ENCODE results near the gene SERTAD2. TPM values are rescaled to one million over a fixed set of nuclear protein-coding genes. Genes with fewer than 3 reads are reported as not detected.

Gene SERTAD2
- total and polyA plus RNA-seq, 2 of the 4 experiments (the other 2 are of a cell fraction), result 5.0 to 11.0 TPM

DNA sequence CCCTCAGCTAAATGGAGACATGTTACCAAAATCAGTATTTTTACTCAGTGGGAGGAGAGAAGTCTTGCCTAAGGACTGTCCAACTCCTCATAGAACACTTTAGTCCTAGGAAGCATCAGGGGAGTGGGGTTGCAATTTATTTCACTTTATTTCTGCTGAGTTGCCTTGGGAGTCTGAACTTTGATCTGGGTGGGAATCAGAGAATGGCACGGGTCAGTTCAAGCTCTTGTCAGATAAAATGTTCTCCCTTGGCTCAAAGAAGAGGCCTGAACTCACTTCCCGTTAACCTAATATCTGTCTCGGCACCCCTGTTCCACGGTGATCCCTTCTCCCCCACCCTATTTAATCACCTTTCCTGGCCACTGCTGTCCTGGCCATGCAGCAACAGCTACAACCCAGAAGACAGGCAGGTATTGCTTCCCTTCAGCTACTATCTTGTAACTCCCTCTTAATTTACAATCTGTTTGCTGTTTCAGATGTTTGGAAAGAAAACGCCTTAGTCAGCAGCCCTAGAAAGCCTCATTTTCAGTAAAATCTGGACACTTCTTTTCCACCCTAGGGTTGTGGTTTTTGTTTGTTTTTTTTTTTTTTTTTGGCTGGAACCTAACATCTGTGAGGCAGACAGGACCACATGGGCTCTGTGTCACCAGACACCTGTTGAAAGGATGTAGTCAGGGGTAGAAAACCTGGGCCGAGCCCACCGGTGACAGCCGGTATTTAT, 52.5 kb downstream of the SERTAD2 start:
- WGBS, 2 experiments (ENCODE audit: extremely low coverage in 2 of 2, insufficient read length in 1 of 2), result 68% methylated on average over 3 of the region's 8 CpGs; no CpG with 5 or more reads in 1 of the 2 experiments
- no peaks in the 10 kb centered on the region for H3K79me1 ChIP-seq (ENCODE audit: low read depth in 1 of 2, low read length in 2 of 2)
- no peak for TF ChIP-seq BHLHE40 (IDR thresholded peaks at IDR 0.05; ENCODE audit: low read depth, low read length)
- TF ChIP-seq MAFK (IDR thresholded peaks at IDR 0.05; ENCODE audit: low read depth, low read length), result peak; percentile 63; the same call in 1 of the 2 replicates
- H3K56ac ChIP-seq (ENCODE audit: extremely low read depth, insufficient read depth, low read length), result no peak overlapping the region
- in situ Hi-C loops (cut with MboI; ENCODE audit: low sequenced_read_pairs), result no loop called here
- no peaks in the 10 kb centered on the region for H3K36me3 ChIP-seq (ENCODE audit: control insufficient read depth, insufficient read depth, low read length)
- no peak overlapping the region for H2AK5ac ChIP-seq (ENCODE audit: low read depth, low read length)
- H2BK20ac ChIP-seq (ENCODE audit: low read depth, low read length), result no peak overlapping the region
- no peak overlapping the region for H2AFZ ChIP-seq (replicated peaks; ENCODE audit: low read length, poor library complexity)
- no peak overlapping the region for H2AK9ac ChIP-seq (replicated peaks; ENCODE audit: low read depth, low read length, poor library complexity)
- no peak overlapping the region for H3K4me2 ChIP-seq (ENCODE audit: low read depth, low read length)
- H3K14ac ChIP-seq (replicated peaks; ENCODE audit: low read depth, low read length), result no peak overlapping the region
- H2BK120ac ChIP-seq (ENCODE audit: low read depth, low read length), result no peak overlapping the region
- H3K9ac ChIP-seq (ENCODE audit: low read depth, low read length), result no peak overlapping the region
- BruUV-seq (replicated peaks), result no TSS peak
- no peak overlapping the region for H3K4ac ChIP-seq (ENCODE audit: low read depth, low read length)
- no peak overlapping the region for H2BK15ac ChIP-seq (ENCODE audit: low read depth, low read length)
- peaks cover 71% of the 10 kb centered on the region for H3K27me3 ChIP-seq (ENCODE audit: control insufficient read depth, insufficient read depth, low read length)
- H3K27ac ChIP-seq (ENCODE audit: insufficient read depth, low read length), result no peak overlapping the region
- POLR2A ChIA-PET (ENCODE audit: unreplicated experiment), result no interaction called here
- CTCF ChIA-PET, result no interaction called here
- H2BK5ac ChIP-seq (ENCODE audit: low read depth, low read length, poor library complexity, severe bottlenecking), result no peak overlapping the region
- H4K5ac ChIP-seq (ENCODE audit: low read depth, low read length), result no peak overlapping the region
- H3K4me3 ChIP-seq (ENCODE audit: insufficient read depth, low read depth, low read length), result no peak overlapping the region
- H4K8ac ChIP-seq (ENCODE audit: low read depth in 2 of 2, low read length in 2 of 2), result no peak overlapping the region
- no peak overlapping the region for H4K91ac ChIP-seq (ENCODE audit: insufficient read depth, low read depth, low read length)
- dilution Hi-C loops (cut with HindIII; ENCODE audit: low sequenced_read_pairs, unreplicated experiment), result no loop called here
- H3K18ac ChIP-seq (ENCODE audit: low read depth, low read length), result no peak overlapping the region
- no peak for DNase-seq
- no peak overlapping the region for H3K23ac ChIP-seq (ENCODE audit: low read depth, low read length)
- H3K9me3 ChIP-seq (ENCODE audit: control insufficient read depth, insufficient read depth, low read length), result peaks cover 4% of the 10 kb centered on the region
- H3K9me1 ChIP-seq (ENCODE audit: insufficient read depth, low read length), result peaks cover 3% of the 10 kb centered on the region
- intact Hi-C loops (cut with micrococcal nuclease), result no loop called here
- no peaks in the 10 kb centered on the region for H4K20me1 ChIP-seq (ENCODE audit: insufficient read depth, low read length)
- no peaks in the 10 kb centered on the region for H3K4me1 ChIP-seq (ENCODE audit: control insufficient read depth, insufficient read depth, low read length)
- ATAC-seq (ENCODE audit: low read depth), result no peak
